ENCODE measurements around the gene TMEM186. TPM values are rescaled to one million over a fixed set of nuclear protein-coding genes. Genes with fewer than 3 reads are reported as not detected.

TMEM186 gene
- total RNA-seq, 2 donors from 2014 or later: 1.8 to 3.2 TPM

DNA sequence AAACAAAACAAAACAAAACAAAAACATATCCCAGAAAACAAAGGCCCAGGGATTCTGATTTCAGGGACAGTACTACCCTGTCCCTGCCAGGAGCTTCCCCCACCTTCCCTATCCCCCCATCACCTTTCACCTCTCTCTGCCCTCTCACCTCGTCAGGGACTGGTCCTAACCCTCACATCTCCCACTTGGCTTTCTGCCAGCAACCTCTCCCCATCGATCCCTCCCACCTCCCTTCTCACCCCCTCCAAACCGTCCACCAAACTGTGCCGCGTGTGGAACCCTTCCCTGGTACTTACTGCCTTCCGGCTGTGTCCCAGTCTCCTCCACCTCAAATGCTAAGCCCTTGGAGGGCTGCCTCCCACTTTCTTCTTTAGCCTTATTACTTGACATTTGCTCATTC, 36.4 kb downstream of the TMEM186 start:
- Histone ChIP-seq H3K27me3 (replicated peaks; ENCODE audit: insufficient read depth) (no peaks in the 10 kb centered on the region), H3K36me3 (peaks cover 7% of the 10 kb centered on the region), H3K4me1 (ENCODE audit: control insufficient read depth in 1 of 2, low read depth in 2 of 2) (no peaks in the 10 kb centered on the region), H3K4me3 (no peak overlapping the region), H3K9me3 (no peaks in the 10 kb centered on the region), H3K27ac (no peak overlapping the region)
- ATAC-seq (ENCODE audit: insufficient number of reproducible peaks, low FRiP score, low read depth) (no peak), DNase-seq (ENCODE audit: low spot score) (no peak)
- TF ChIP-seq, protein P1, sequence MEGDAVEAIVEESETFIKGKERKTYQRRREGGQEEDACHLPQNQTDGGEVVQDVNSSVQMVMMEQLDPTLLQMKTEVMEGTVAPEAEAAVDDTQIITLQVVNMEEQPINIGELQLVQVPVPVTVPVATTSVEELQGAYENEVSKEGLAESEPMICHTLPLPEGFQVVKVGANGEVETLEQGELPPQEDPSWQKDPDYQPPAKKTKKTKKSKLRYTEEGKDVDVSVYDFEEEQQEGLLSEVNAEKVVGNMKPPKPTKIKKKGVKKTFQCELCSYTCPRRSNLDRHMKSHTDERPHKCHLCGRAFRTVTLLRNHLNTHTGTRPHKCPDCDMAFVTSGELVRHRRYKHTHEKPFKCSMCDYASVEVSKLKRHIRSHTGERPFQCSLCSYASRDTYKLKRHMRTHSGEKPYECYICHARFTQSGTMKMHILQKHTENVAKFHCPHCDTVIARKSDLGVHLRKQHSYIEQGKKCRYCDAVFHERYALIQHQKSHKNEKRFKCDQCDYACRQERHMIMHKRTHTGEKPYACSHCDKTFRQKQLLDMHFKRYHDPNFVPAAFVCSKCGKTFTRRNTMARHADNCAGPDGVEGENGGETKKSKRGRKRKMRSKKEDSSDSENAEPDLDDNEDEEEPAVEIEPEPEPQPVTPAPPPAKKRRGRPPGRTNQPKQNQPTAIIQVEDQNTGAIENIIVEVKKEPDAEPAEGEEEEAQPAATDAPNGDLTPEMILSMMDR (IDR thresholded peaks at IDR 0.05): no peak

DNA sequence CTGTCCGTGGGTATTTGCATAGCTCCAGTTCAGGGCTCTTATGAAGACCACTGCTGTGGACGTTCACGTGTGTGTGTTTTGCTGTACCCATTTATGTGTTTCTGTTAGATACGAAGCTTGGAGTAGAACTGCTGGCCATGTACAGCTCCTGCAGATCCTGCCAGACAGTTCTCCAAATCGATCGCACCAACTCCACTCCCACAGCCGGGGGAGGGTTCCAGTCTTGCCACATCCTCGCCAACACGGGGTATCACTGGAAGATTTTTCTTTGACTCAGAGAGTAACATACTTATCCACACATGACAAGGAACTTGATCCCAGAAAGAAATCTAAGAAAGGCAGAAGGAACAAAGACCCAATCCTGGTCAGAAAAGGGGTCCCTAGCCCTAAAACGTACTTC, 37.4 kb downstream of the TMEM186 start:
- Histone ChIP-seq H3K27ac (no peak overlapping the region), H3K27me3 (replicated peaks; ENCODE audit: insufficient read depth) (no peaks in the 10 kb centered on the region), H3K4me1 (ENCODE audit: control insufficient read depth in 1 of 2, low read depth in 2 of 2) (no peaks in the 10 kb centered on the region), H3K4me3 (no peak overlapping the region), H3K9me3 (no peaks in the 10 kb centered on the region), H3K36me3 (peaks cover 4% of the 10 kb centered on the region)
- no peak for ATAC-seq (ENCODE audit: insufficient number of reproducible peaks, low FRiP score, low read depth)
- TF ChIP-seq, protein P1 (IDR thresholded peaks at IDR 0.05): no peak
- DNase-seq (ENCODE audit: low spot score): no peak

DNA sequence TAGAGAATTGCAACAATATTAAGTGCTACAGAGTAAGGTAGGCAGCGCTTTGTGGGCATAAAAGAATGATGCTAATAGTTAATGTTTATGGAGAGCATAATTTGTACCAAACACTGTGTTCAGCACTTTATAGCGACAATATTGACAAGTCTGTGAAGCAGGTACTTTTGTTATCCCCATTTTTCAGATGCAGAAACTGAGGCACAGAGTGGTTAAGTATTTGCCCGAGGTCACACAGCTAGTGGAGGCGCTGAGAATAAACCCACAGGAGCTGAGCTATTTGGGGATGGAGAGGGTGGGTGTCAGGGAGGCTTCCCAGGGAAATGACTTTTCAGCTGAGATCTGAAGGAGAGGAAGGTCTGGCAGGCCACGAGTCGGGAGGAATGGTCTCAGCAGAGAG, 39.4 kb downstream of the TMEM186 start:
- no peak for ATAC-seq (ENCODE audit: insufficient number of reproducible peaks, low FRiP score, low read depth)
- H3K27me3 ChIP-seq (replicated peaks; ENCODE audit: insufficient read depth): no peaks in the 10 kb centered on the region
- no peaks in the 10 kb centered on the region for H3K4me1 ChIP-seq (ENCODE audit: control insufficient read depth in 1 of 2, low read depth in 2 of 2)
- no peak overlapping the region for H3K4me3 ChIP-seq
- H3K27ac ChIP-seq: no peak overlapping the region
- no peaks in the 10 kb centered on the region for H3K36me3 ChIP-seq
- TF ChIP-seq, protein P1 (IDR thresholded peaks at IDR 0.05): no peak
- H3K9me3 ChIP-seq: no peaks in the 10 kb centered on the region
- no peak for DNase-seq (ENCODE audit: low spot score)

DNA sequence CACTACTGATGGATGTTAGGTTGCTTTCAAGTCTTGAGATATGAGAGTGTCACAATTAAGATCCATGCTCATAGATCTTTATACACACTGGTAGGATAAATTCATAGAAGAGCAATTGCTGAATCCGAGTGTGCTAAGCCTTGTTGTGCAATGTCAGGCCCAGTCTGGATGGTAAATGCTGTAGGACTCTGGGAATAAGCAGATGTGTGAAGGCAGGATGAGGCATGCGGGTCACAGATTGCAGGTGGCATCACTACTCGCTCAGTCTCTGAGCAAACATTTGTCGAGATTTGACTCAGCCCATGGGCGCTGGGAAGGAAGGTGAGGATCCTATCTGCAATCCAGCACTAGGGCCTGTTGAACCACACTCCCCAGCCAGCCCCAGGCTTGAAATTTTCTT, 40.7 kb downstream of the TMEM186 start:
- Histone ChIP-seq H3K27ac (no peak overlapping the region), H3K4me3 (no peak overlapping the region), H3K9me3 (no peaks in the 10 kb centered on the region), H3K36me3 (no peaks in the 10 kb centered on the region), H3K4me1 (ENCODE audit: control insufficient read depth in 1 of 2, low read depth in 2 of 2) (no peaks in the 10 kb centered on the region), H3K27me3 (replicated peaks; ENCODE audit: insufficient read depth) (no peaks in the 10 kb centered on the region)
- ATAC-seq (ENCODE audit: insufficient number of reproducible peaks, low FRiP score, low read depth) (no peak), DNase-seq (ENCODE audit: low spot score) (no peak)
- TF ChIP-seq, protein P1 (IDR thresholded peaks at IDR 0.05): no peak

DNA sequence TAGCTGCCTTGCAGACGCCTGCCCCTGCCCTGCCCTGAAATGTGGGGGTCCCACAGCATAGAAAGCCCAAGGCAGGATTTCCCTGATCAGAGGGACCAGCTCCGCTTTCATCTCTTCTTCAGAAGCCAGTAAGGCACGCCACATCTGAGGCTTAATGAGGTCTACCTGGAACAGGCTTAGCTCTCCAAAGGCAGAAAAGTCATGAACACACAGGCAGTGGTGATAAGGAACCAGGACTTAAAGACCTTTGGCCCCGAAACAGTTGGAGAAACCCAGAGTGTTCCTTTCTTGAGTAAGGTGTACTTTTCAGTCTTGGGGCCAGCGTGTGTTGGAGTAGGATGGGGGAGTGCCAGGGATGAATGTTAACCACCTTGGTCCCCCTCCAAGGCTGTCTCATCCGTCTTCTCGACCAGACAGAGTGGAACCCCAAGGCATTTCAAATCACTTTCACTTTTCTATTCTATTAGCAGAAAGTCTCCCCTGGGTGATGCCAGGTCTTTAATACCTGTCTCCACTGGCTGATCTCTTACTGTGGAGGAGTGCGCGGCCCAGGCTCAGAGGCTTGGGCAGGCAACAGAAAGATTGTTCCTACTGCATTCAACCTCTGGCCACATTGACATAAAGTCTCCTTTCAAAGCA, 43.9 kb downstream of the TMEM186 start:
- no peaks in the 10 kb centered on the region for H3K9me3 ChIP-seq
- TF ChIP-seq, protein P1 (IDR thresholded peaks at IDR 0.05): no peak

More for the DNA sequence above, 43.9 kb downstream of the TMEM186 start:
- H3K27ac ChIP-seq: no peak overlapping the region
- DNase-seq (ENCODE audit: low spot score) (no peak), ATAC-seq (ENCODE audit: insufficient number of reproducible peaks, low FRiP score, low read depth) (no peak)
- no peaks in the 10 kb centered on the region for H3K4me1 ChIP-seq (ENCODE audit: control insufficient read depth in 1 of 2, low read depth in 2 of 2)
- no peak overlapping the region for H3K4me3 ChIP-seq
- no peaks in the 10 kb centered on the region for H3K27me3 ChIP-seq (replicated peaks; ENCODE audit: insufficient read depth)
- H3K36me3 ChIP-seq: no peaks in the 10 kb centered on the region
